Erythroblast (primary cell): ENCODE measurements around the gene DDX55.

Source experiments
- GATA1 ChIP-seq: IDR thresholded peaks from 2 replicates; pipeline ENCODE4 v1.6.1; 2011; ENCODE audit warnings: low read depth, mild to moderate bottlenecking, control low read depth, low read length, moderate library complexity
- POLR2A ChIP-seq: IDR thresholded peaks from 2 replicates; pipeline ENCODE4 v1.6.1; 2011; ENCODE audit warnings: mild to moderate bottlenecking, low read length

DNA sequence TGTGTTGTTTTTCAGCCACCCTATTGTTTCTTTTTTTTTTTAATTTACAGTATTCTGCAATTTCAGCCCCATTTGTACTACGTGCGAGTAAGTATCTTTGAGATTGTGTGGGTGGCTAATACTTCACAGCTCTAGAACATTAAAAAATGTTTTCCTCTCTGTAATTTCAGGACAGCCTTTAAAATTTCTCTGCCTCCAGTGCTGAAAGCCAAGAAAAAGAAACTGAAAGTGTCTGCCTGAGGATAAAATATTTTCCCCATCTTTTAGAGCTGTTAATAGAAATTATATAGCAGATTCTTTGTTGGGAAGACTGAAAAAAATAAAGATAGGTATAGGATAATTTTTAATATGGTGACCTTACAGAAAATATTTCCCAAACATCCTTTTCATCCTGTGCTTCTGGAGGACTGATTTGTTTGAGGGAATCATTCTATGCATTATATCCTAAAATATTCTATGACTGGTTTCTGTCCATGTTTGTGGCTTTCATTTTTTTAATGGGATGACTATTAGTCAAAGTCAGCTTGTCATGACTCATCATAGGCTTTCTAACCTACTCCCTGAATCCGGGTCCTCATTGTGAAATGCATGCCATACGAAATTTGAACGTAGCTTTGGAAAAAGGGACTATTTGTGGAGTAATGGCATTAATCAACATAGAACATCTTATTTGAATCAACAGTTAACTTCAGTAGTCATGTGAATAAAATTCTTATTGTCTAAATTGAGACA lies 58.3 kb downstream of the DDX55 start:
- TF ChIP-seq POLR2A: no peak
- no peak for TF ChIP-seq GATA1
